GM06990 (cell line): ENCODE data around the gene GRM7.

Experiments used
- DNase-seq: peaks from one replicate; pipeline ENCODE4 v3.0.0-alpha.2; 2011; ENCODE audit not compliant: insufficient read length; ENCODE audit errors: extremely low read depth
- H3K27me3 ChIP-seq: replicated peaks from 2 replicates; pipeline ENCODE4 v1.6.0; 2011; ENCODE audit warnings: low read length; ENCODE audit not compliant: control insufficient read depth, insufficient read depth
- H3K36me3 ChIP-seq: 2 replicates; pipeline ENCODE4 v1.5.1; 2011; ENCODE audit warnings: low read length; ENCODE audit not compliant: control insufficient read depth, insufficient read depth
- H3K4me3 ChIP-seq: replicated peaks from 2 replicates; pipeline ENCODE4 v1.5.1; 2011; ENCODE audit warnings: low read depth, mild to moderate bottlenecking, control low read depth, low read length
- TF ChIP-seq, protein P1 (sequence below): IDR thresholded peaks from 2 replicates; pipeline ENCODE4 v1.5.1; 2011; ENCODE audit warnings: low read length, control low read depth, mild to moderate bottlenecking, inconsistent platforms; ENCODE audit not compliant: insufficient read depth, poor library complexity, severe bottlenecking

The GRM7 gene

DNA sequence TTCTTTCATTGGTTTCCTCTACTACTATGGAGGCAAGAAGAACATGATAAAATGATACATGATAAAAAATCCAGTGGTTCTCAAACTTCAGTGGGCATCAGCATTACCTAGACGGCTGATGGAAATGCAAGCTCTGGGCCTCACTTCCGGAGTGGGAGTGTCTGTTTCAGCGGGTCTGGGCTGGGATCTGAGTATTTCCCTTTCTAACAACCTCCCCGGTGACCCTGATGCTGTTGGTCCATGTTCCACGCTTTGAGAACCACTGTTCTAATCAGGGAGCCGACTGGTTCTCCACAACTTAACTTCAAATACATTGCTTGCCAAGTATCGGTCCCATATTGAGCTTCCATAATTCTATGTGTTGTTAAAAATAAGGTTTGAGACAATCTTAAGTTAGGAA is 928.4 kb downstream of the GRM7 start:
- Histone ChIP-seq H3K27me3 (no peaks in the 10 kb centered on the region), H3K4me3 (no peak overlapping the region), H3K36me3 (no peaks in the 10 kb centered on the region)
- no peak for DNase-seq
- TF ChIP-seq, protein P1, sequence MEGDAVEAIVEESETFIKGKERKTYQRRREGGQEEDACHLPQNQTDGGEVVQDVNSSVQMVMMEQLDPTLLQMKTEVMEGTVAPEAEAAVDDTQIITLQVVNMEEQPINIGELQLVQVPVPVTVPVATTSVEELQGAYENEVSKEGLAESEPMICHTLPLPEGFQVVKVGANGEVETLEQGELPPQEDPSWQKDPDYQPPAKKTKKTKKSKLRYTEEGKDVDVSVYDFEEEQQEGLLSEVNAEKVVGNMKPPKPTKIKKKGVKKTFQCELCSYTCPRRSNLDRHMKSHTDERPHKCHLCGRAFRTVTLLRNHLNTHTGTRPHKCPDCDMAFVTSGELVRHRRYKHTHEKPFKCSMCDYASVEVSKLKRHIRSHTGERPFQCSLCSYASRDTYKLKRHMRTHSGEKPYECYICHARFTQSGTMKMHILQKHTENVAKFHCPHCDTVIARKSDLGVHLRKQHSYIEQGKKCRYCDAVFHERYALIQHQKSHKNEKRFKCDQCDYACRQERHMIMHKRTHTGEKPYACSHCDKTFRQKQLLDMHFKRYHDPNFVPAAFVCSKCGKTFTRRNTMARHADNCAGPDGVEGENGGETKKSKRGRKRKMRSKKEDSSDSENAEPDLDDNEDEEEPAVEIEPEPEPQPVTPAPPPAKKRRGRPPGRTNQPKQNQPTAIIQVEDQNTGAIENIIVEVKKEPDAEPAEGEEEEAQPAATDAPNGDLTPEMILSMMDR: no peak

DNA sequence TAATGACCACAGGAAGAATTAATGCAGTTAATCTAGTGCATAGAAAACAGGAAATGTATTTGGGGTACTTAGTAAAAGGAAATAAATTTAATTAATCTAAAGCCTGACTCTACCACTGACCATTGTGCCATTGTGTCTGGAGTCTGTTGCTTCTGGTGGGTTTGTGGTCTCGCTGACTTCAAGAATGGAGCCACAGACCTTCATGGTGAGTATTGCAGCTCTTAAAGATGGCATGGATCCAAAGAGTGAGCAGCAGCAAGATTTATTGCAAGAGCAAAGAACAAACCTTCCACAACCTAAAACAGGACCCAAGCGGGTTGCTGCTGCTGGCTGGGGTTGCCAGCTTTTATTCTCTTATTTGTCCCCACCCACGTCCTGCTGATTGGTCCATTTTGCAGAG is 929.2 kb downstream of the GRM7 start:
- Histone ChIP-seq H3K4me3 (no peak overlapping the region), H3K36me3 (no peaks in the 10 kb centered on the region), H3K27me3 (no peaks in the 10 kb centered on the region)
- no peak for DNase-seq
- TF ChIP-seq, protein P1: no peak
